ENCODE measurements around the gene PRICKLE4. TPM values are rescaled to one million over a fixed set of nuclear protein-coding genes. Genes with fewer than 3 reads are reported as not detected.

The PRICKLE4 gene
- total and polyA plus RNA-seq, 2 donors (not counting 1 experiment from before 2014, with no cell fraction given) = 0.60 TPM; not detected in 1

DNA sequence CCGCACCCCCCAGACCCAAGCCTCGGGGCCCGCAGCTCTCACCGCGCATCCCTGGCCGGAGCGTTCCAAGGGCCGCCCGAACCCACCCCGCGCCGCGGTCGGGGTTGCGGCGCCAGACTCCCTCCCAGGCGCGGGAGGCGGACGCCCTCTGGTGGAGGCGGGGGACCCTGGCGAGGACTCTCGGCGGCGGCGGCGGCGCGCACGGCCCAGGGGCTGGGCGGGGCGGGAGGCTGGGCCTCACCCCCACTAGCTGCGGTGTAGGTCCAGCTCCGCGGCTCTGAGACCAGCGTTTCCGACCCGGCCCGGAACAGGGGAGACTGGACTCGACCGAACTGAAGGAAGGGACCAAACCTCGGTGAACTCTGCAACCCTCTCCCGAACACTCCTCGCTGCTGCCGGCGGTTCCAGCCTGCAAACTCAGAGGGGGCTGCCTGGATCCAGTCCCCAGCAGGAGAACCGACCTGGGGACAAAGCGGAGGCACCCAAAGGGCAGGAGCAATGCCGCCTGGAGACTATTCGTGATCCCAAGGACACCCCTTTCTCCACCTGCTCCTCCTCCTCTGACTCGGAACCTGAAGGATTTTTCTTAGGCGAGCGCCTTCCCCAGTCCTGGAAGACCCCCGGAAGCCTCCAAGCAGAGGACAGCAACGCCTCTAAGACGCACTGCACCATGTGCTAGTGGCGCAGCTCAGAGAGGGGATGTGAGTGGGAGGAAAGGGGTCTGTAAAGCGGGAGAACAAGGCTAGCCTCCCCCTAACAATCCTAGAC lies 6.1 kb downstream of the PRICKLE4 start:
- ChIA-PET POLR2A (interaction anchor here (0.9 to 2.7 kb wide), 8 partner anchors 52 to 777 kb away, joined by 3 to 36 read pairs (median 6); partner anchors contain the start of genes BYSL, MED20, TAF8 and TFEB), CTCF (interaction anchor here (0.7 to 10.0 kb wide), 26 partner anchors 9 to 761 kb away, joined by 3 to 198 read pairs (median 4); partner anchors contain the start of genes BYSL, MED20, MRPS10 and TAF8)
- DNase-seq = peak; percentile 92
- peaks cover 17% of the 10 kb centered on the region for H4K20me1 ChIP-seq (ENCODE audit: control insufficient read depth, insufficient read depth, low read length, poor library complexity, severe bottlenecking)
- peak; percentile 70 for ATAC-seq (ENCODE audit: low read depth)
- H3K9me3 Mint-ChIP-seq (ENCODE audit: insufficient read depth) = no peaks in the 10 kb centered on the region
- H3K27ac Mint-ChIP-seq = peak overlapping the region; percentile 98
- H3K79me2 ChIP-seq (ENCODE audit: control insufficient read depth, insufficient read depth, low read length) = peaks cover 24% of the 10 kb centered on the region
- H3K4me2 ChIP-seq (replicated peaks; ENCODE audit: low read depth, low read length, poor library complexity, severe bottlenecking) = peak overlapping the region; percentile 96
- TF ChIP-seq, protein P1, sequence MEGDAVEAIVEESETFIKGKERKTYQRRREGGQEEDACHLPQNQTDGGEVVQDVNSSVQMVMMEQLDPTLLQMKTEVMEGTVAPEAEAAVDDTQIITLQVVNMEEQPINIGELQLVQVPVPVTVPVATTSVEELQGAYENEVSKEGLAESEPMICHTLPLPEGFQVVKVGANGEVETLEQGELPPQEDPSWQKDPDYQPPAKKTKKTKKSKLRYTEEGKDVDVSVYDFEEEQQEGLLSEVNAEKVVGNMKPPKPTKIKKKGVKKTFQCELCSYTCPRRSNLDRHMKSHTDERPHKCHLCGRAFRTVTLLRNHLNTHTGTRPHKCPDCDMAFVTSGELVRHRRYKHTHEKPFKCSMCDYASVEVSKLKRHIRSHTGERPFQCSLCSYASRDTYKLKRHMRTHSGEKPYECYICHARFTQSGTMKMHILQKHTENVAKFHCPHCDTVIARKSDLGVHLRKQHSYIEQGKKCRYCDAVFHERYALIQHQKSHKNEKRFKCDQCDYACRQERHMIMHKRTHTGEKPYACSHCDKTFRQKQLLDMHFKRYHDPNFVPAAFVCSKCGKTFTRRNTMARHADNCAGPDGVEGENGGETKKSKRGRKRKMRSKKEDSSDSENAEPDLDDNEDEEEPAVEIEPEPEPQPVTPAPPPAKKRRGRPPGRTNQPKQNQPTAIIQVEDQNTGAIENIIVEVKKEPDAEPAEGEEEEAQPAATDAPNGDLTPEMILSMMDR (IDR thresholded peaks at IDR 0.05) = peak; percentile 63
- TF ChIP-seq EZH2 (IDR thresholded peaks at IDR 0.05; ENCODE audit: borderline replicate concordance, insufficient read depth, low read depth, low read length, poor library complexity, severe bottlenecking) = no peak
- H3K4me1 ChIP-seq (ENCODE audit: control insufficient read depth in 2 of 2, insufficient read depth in 2 of 2, low read length in 2 of 2) = peaks cover 17 to 27% of the 10 kb centered on the region in 2 donors
- H3K36me3 ChIP-seq (replicated peaks in 1 of 2; ENCODE audit: control extremely low read depth in 1 of 2, control insufficient read depth in 1 of 2, extremely low read depth in 1 of 2, insufficient read depth in 2 of 2, low read length in 1 of 2) = peaks cover 0 to 28% of the 10 kb centered on the region in 2 experiments
- H3K27ac ChIP-seq (ENCODE audit: low read length in 2 of 2) = peak overlapping the region; percentile 75 to 95
- no peaks in the 10 kb centered on the region for H3K9me3 ChIP-seq (ENCODE audit: control extremely low read depth in 1 of 3, control insufficient read depth in 2 of 3, insufficient read depth in 1 of 3, low read length in 2 of 3)
- peaks cover 32% of the 10 kb centered on the region for H3K4me1 Mint-ChIP-seq
- no peaks in the 10 kb centered on the region for H3K27me3 ChIP-seq (replicated peaks in 1 of 4; ENCODE audit: control extremely low read depth in 1 of 4, control insufficient read depth in 3 of 4, insufficient read depth in 4 of 4, low read length in 3 of 4)
- H3K9ac ChIP-seq (ENCODE audit: low read length) = peak overlapping the region; percentile 96
- under 1% methylated on average over 58 of the region's 58 CpGs for WGBS (ENCODE audit: insufficient coverage)
- H2AFZ ChIP-seq (ENCODE audit: insufficient read depth, low read depth, low read length, poor library complexity, severe bottlenecking) = peak overlapping the region; percentile 93
- no peaks in the 10 kb centered on the region for H3K27me3 Mint-ChIP-seq
- intact Hi-C loops (cut with micrococcal nuclease) = loop anchor here (1.0 to 10.0 kb wide), 12 partner anchors 7 to 1092 kb away; partner anchors contain the start of genes BYSL, CCND3, FRS3 and MED20
- peak overlapping the region; percentile 97 for H3K4me3 Mint-ChIP-seq
- peak overlapping the region; percentile 85 to 98 (median 91) for H3K4me3 ChIP-seq (ENCODE audit: control extremely low read depth in 1 of 5, extremely low read depth in 1 of 5, insufficient read depth in 1 of 5, low read depth in 2 of 5, low read length in 4 of 5)

Data from B cell (primary cell).